Uterus (tissue), 2 donors: ENCODE measurements around the gene CUL3.

ENCODE experiments used
- CTCF ChIP-seq, 4 experiments: fragments of 200-600 bp in 2 of 4; fragments of 450-650 bp in 2 of 4; sonication (generic) in 2 of 4; IDR thresholded peaks; one replicate each; pipeline ENCODE4 v1.5.1; 2016 to 2019; ENCODE audit warnings: antibody characterized with exemption in 4 of 4, mild to moderate bottlenecking in 2 of 4, moderate library complexity in 1 of 4
- POLR2A ChIP-seq, 2 donors: fragments of 450-650 bp; IDR thresholded peaks; one replicate each; pipeline ENCODE4 v1.6.1; 2016; ENCODE audit warnings: antibody characterized with exemption in 2 of 2, mild to moderate bottlenecking in 1 of 2, moderate library complexity in 1 of 2

GRCh38 chr2:224461391-224461790 is 123.8 kb downstream of the CUL3 start:
- TF ChIP-seq POLR2A (IDR thresholded peaks at IDR 0.05) (no peak), CTCF (IDR thresholded peaks at IDR 0.05) (no peak)
